SH-SY5Y (cell line): ENCODE measurements around the gene NAA16.

Source experiments
- GATA2 ChIP-seq: IDR thresholded peaks from 2 replicates; pipeline ENCODE4 v1.6.1; 2011; ENCODE audit warnings: mild to moderate bottlenecking, low read depth, low read length
- GATA3 ChIP-seq: IDR thresholded peaks from 2 replicates; pipeline ENCODE4 v1.6.1; 2011; ENCODE audit warnings: low read depth, mild to moderate bottlenecking, low read length, moderate library complexity

- no peak for TF ChIP-seq GATA2
- TF ChIP-seq GATA3: no peak
Observed at GRCh38 chr13:41401366-41401765, 90.3 kb downstream of the NAA16 start.
